Measurements from ENCODE around the gene STK39.

STK39 gene

DNA sequence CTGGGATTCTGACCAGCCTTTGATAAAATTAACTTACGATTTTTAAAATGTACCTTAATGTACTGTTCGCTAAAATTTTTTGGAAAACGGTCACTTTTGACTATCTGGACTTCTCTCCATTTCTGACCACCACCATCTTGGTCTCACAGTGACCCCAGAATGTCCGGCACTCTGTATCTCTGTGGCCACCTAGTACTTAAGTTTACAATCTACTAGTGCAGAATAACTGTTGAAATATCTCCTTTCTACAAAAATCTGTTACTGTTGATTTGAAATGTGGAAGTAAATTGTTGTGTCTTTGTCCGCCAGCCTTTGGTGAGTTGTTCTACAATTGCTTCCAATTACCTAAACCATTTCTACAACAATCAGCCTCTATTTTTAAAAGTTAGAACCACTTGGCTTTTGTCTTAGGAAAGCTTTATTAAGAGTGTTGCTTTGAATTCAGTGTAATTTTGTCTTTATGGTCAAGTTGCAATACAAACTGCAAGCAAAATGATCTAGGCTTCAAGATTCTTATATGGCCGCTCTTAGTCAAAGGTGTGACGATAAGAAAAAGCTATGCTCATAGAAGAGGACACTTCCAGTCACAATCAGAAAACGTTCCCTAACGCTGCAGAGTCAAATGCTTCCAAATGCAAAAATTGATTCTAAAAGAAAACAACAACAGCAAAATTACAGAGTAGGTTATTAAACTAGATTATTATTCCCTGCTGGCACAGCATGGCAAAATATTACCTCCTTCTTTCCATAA, 283.3 kb downstream of the STK39 start:
- Histone ChIP-seq H3K4ac (ENCODE audit: low read depth, low read length) (no peak overlapping the region), H3K23ac (ENCODE audit: low read length) (no peak overlapping the region), H2BK15ac (replicated peaks; ENCODE audit: low read depth) (no peak overlapping the region), H3K4me1 (ENCODE audit: control insufficient read depth, low read depth, low read length) (peaks cover 5% of the 10 kb centered on the region), H2AK5ac (ENCODE audit: low read length) (no peak overlapping the region), H4K8ac (ENCODE audit: low read depth, low read length) (no peak overlapping the region), H3K27me3 (ENCODE audit: insufficient read depth, low read length, poor library complexity) (no peaks in the 10 kb centered on the region), H3K9ac (ENCODE audit: low read length) (no peak overlapping the region), H2BK120ac (ENCODE audit: low read depth, low read length) (no peak overlapping the region), H2BK5ac (ENCODE audit: low read length) (no peak overlapping the region), H3K18ac (ENCODE audit: low read length) (no peak overlapping the region), H3K4me3 (ENCODE audit: low read length) (no peak overlapping the region), H4K5ac (ENCODE audit: low read length) (no peak overlapping the region), H3K56ac (ENCODE audit: low read length) (no peak overlapping the region), H3K27ac (ENCODE audit: low read depth, low read length) (no peak overlapping the region), H3K79me1 (ENCODE audit: low read length) (no peaks in the 10 kb centered on the region), H3K79me2 (ENCODE audit: control insufficient read depth, insufficient read depth, low read length) (no peaks in the 10 kb centered on the region), H3K4me2 (ENCODE audit: low read length) (no peak overlapping the region), H3K36me3 (ENCODE audit: control insufficient read depth, insufficient read depth, low read length) (no peaks in the 10 kb centered on the region)
- DNase-seq: no peak
- no CpG with 5 or more reads among the region's 9 CpGs for WGBS (ENCODE audit: extremely low coverage, insufficient coverage, low lambda C conversion rate)

GRCh38 chr2:167962436-167963226, 284.8 kb downstream of the STK39 start:
- H2BK5ac ChIP-seq (ENCODE audit: low read length): no peak overlapping the region
- H2BK120ac ChIP-seq (ENCODE audit: low read depth, low read length): no peak overlapping the region
- DNase-seq: no peak
- H3K56ac ChIP-seq (ENCODE audit: low read length): no peak overlapping the region
- H3K9ac ChIP-seq (ENCODE audit: low read length): no peak overlapping the region
- no peaks in the 10 kb centered on the region for H3K79me2 ChIP-seq (ENCODE audit: control insufficient read depth, insufficient read depth, low read length)
- H3K4ac ChIP-seq (ENCODE audit: low read depth, low read length): no peak overlapping the region
- no peaks in the 10 kb centered on the region for H3K79me1 ChIP-seq (ENCODE audit: low read length)
- no peaks in the 10 kb centered on the region for H3K36me3 ChIP-seq (ENCODE audit: control insufficient read depth, insufficient read depth, low read length)
- no peak overlapping the region for H2AK5ac ChIP-seq (ENCODE audit: low read length)
- H3K18ac ChIP-seq (ENCODE audit: low read length): no peak overlapping the region
- H4K5ac ChIP-seq (ENCODE audit: low read length): no peak overlapping the region
- H3K23ac ChIP-seq (ENCODE audit: low read length): no peak overlapping the region
- no CpG with 5 or more reads among the region's 10 CpGs for WGBS (ENCODE audit: extremely low coverage, insufficient coverage, low lambda C conversion rate)
- H3K27ac ChIP-seq (ENCODE audit: low read depth, low read length): no peak overlapping the region
- no peak overlapping the region for H4K8ac ChIP-seq (ENCODE audit: low read depth, low read length)
- no peak overlapping the region for H3K4me3 ChIP-seq (ENCODE audit: low read length)
- no peak overlapping the region for H2BK15ac ChIP-seq (replicated peaks; ENCODE audit: low read depth)
- H3K27me3 ChIP-seq (ENCODE audit: insufficient read depth, low read length, poor library complexity): no peaks in the 10 kb centered on the region
- H3K4me1 ChIP-seq (ENCODE audit: control insufficient read depth, low read depth, low read length): peaks cover 5% of the 10 kb centered on the region
- no peak overlapping the region for H3K4me2 ChIP-seq (ENCODE audit: low read length)

GRCh38 chr2:167961536-167962048, 285.8 kb downstream of the STK39 start:
- no CpG with 5 or more reads among the region's 3 CpGs for WGBS (ENCODE audit: extremely low coverage, insufficient coverage, low lambda C conversion rate)
- H3K36me3 ChIP-seq (ENCODE audit: control insufficient read depth, insufficient read depth, low read length): no peaks in the 10 kb centered on the region
- H3K18ac ChIP-seq (ENCODE audit: low read length): no peak overlapping the region
- H2AK5ac ChIP-seq (ENCODE audit: low read length): no peak overlapping the region
- H4K8ac ChIP-seq (ENCODE audit: low read depth, low read length): no peak overlapping the region
- H3K27ac ChIP-seq (ENCODE audit: low read depth, low read length): no peak overlapping the region
- H3K79me2 ChIP-seq (ENCODE audit: control insufficient read depth, insufficient read depth, low read length): no peaks in the 10 kb centered on the region
- H3K79me1 ChIP-seq (ENCODE audit: low read length): no peaks in the 10 kb centered on the region
- no peak overlapping the region for H3K56ac ChIP-seq (ENCODE audit: low read length)
- peak; percentile 60 for DNase-seq
- no peak overlapping the region for H3K4ac ChIP-seq (ENCODE audit: low read depth, low read length)
- H2BK5ac ChIP-seq (ENCODE audit: low read length): no peak overlapping the region
- peaks cover 5% of the 10 kb centered on the region for H3K4me1 ChIP-seq (ENCODE audit: control insufficient read depth, low read depth, low read length)
- no peak overlapping the region for H2BK120ac ChIP-seq (ENCODE audit: low read depth, low read length)
- H3K27me3 ChIP-seq (ENCODE audit: insufficient read depth, low read length, poor library complexity): no peaks in the 10 kb centered on the region
- H3K23ac ChIP-seq (ENCODE audit: low read length): no peak overlapping the region
- H4K5ac ChIP-seq (ENCODE audit: low read length): no peak overlapping the region
- no peak overlapping the region for H3K9ac ChIP-seq (ENCODE audit: low read length)
- no peak overlapping the region for H2BK15ac ChIP-seq (replicated peaks; ENCODE audit: low read depth)
- no peak overlapping the region for H3K4me3 ChIP-seq (ENCODE audit: low read length)
- H3K4me2 ChIP-seq (ENCODE audit: low read length): no peak overlapping the region

GRCh38 chr2:167960089-167960747, 287.2 kb downstream of the STK39 start:
- Histone ChIP-seq H3K4me2 (ENCODE audit: low read length) (no peak overlapping the region), H3K4me3 (ENCODE audit: low read length) (no peak overlapping the region), H2AK5ac (ENCODE audit: low read length) (no peak overlapping the region), H4K8ac (ENCODE audit: low read depth, low read length) (no peak overlapping the region), H2BK120ac (ENCODE audit: low read depth, low read length) (no peak overlapping the region), H3K79me1 (ENCODE audit: low read length) (no peaks in the 10 kb centered on the region), H2BK15ac (replicated peaks; ENCODE audit: low read depth) (no peak overlapping the region), H3K9ac (ENCODE audit: low read length) (no peak overlapping the region), H3K4ac (ENCODE audit: low read depth, low read length) (no peak overlapping the region), H3K23ac (ENCODE audit: low read length) (no peak overlapping the region), H4K5ac (ENCODE audit: low read length) (no peak overlapping the region), H3K4me1 (ENCODE audit: control insufficient read depth, low read depth, low read length) (peaks cover 5% of the 10 kb centered on the region), H3K79me2 (ENCODE audit: control insufficient read depth, insufficient read depth, low read length) (no peaks in the 10 kb centered on the region), H3K56ac (ENCODE audit: low read length) (no peak overlapping the region), H3K36me3 (ENCODE audit: control insufficient read depth, insufficient read depth, low read length) (no peaks in the 10 kb centered on the region), H3K18ac (ENCODE audit: low read length) (no peak overlapping the region), H3K27me3 (ENCODE audit: insufficient read depth, low read length, poor library complexity) (no peaks in the 10 kb centered on the region), H3K27ac (ENCODE audit: low read depth, low read length) (no peak overlapping the region), H2BK5ac (ENCODE audit: low read length) (no peak overlapping the region)
- no peak for DNase-seq
- WGBS (ENCODE audit: extremely low coverage, insufficient coverage, low lambda C conversion rate): no CpG with 5 or more reads among the region's 9 CpGs

GRCh38 chr2:167957662-167958061, 289.7 kb downstream of the STK39 start:
- no CpG with 5 or more reads among the region's 2 CpGs for WGBS (ENCODE audit: extremely low coverage, insufficient coverage, low lambda C conversion rate)

More at GRCh38 chr2:167957662-167958061, 289.7 kb downstream of the STK39 start:
- H3K79me2 ChIP-seq (ENCODE audit: control insufficient read depth, insufficient read depth, low read length): no peaks in the 10 kb centered on the region
- H2AK5ac ChIP-seq (ENCODE audit: low read length): no peak overlapping the region
- no peak overlapping the region for H3K4ac ChIP-seq (ENCODE audit: low read depth, low read length)
- no peaks in the 10 kb centered on the region for H3K27me3 ChIP-seq (ENCODE audit: insufficient read depth, low read length, poor library complexity)
- no peaks in the 10 kb centered on the region for H3K36me3 ChIP-seq (ENCODE audit: control insufficient read depth, insufficient read depth, low read length)
- H3K18ac ChIP-seq (ENCODE audit: low read length): no peak overlapping the region
- H3K4me2 ChIP-seq (ENCODE audit: low read length): no peak overlapping the region
- H2BK5ac ChIP-seq (ENCODE audit: low read length): no peak overlapping the region
- H4K8ac ChIP-seq (ENCODE audit: low read depth, low read length): no peak overlapping the region
- H3K9ac ChIP-seq (ENCODE audit: low read length): no peak overlapping the region
- H3K56ac ChIP-seq (ENCODE audit: low read length): no peak overlapping the region
- no peak overlapping the region for H3K23ac ChIP-seq (ENCODE audit: low read length)
- peaks cover 5% of the 10 kb centered on the region for H3K4me1 ChIP-seq (ENCODE audit: control insufficient read depth, low read depth, low read length)
- no peaks in the 10 kb centered on the region for H3K79me1 ChIP-seq (ENCODE audit: low read length)
- H2BK15ac ChIP-seq (replicated peaks; ENCODE audit: low read depth): no peak overlapping the region
- no peak overlapping the region for H4K5ac ChIP-seq (ENCODE audit: low read length)
- no peak overlapping the region for H3K27ac ChIP-seq (ENCODE audit: low read depth, low read length)
- DNase-seq: no peak
- no peak overlapping the region for H3K4me3 ChIP-seq (ENCODE audit: low read length)
- no peak overlapping the region for H2BK120ac ChIP-seq (ENCODE audit: low read depth, low read length)
